ENCODE measurements around the gene BRPF3.

Gene BRPF3

DNA sequence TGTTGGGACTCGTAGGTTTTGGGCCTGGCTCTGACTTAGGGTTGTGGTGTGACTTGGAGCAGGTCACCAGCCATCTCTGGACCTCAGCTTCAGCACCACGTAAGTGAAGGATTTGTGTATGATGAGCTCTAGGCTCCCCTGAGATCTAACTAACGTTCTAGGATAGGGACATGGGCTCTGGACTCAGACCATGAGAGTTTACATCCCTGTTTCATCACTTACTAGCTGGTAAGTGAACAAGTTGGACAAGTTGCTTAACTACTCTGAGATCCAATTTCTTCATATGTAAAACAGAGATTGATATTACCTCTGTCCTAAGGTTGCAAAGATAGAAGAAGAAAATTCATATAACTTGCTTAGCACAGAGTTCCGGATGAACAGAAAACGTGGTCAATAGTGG is 53.0 kb downstream of the BRPF3 start:
- Histone ChIP-seq H3K36me3 (no peaks in the 10 kb centered on the region), H3K27ac (peak overlapping the region in 2 of 11 experiments; percentile 47 to 72; a peak in 2 of 22 replicates), H3K9ac (no peak overlapping the region), H4K20me1 (no peaks in the 10 kb centered on the region), H3K4me3 (no peak overlapping the region), H3K27me3 (no peaks in the 10 kb centered on the region), H3K4me2 (peak overlapping the region in 8 of 11 experiments; percentile 3 to 97 (median 68); a peak in 9 of 22 replicates), H3K9me3 (replicated peaks in 1 of 11) (no peaks in the 10 kb centered on the region), H3K4me1 (peaks cover 24 to 58% (median 47%) of the 10 kb centered on the region in 10 experiments)
- TF ChIP-seq Cebpa-rat (IDR thresholded peaks at IDR 0.05): no peak

DNA sequence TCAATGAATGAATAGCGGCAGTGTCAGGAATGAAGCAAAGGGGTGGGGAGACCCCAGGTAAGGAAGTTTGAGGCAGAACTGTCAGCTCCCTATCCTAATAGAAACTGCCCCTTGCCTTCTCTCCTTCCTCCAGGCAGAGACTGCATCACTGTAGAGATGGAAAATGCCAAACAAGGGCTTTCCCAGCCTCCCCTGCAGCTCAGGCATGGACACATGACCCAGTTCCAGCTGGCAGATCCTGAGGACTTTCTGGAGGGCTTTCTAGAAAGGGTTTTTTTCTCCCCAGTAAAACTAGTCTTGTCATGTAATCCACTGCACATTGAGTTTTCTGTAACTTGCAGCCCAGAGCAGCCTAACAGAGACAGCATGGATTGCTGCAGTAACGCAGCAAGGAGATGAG is 55.5 kb downstream of the BRPF3 start:
- TF ChIP-seq Cebpa-rat (IDR thresholded peaks at IDR 0.05): no peak
- no peaks in the 10 kb centered on the region for H3K27me3 ChIP-seq
- H3K4me1 ChIP-seq: peaks cover 8 to 33% (median 22%) of the 10 kb centered on the region in 10 experiments; a peak in 18 of 20 replicates
- peaks cover 0 to 4% (median 2%) of the 10 kb centered on the region in 11 experiments; a peak in 9 of 22 replicates for H3K9me3 ChIP-seq (replicated peaks in 1 of 11)
- no peak overlapping the region for H3K9ac ChIP-seq
- no peak overlapping the region for H3K4me2 ChIP-seq
- no peak overlapping the region for H3K4me3 ChIP-seq
- no peak overlapping the region for H3K27ac ChIP-seq
- no peaks in the 10 kb centered on the region for H4K20me1 ChIP-seq
- H3K36me3 ChIP-seq: no peaks in the 10 kb centered on the region

DNA sequence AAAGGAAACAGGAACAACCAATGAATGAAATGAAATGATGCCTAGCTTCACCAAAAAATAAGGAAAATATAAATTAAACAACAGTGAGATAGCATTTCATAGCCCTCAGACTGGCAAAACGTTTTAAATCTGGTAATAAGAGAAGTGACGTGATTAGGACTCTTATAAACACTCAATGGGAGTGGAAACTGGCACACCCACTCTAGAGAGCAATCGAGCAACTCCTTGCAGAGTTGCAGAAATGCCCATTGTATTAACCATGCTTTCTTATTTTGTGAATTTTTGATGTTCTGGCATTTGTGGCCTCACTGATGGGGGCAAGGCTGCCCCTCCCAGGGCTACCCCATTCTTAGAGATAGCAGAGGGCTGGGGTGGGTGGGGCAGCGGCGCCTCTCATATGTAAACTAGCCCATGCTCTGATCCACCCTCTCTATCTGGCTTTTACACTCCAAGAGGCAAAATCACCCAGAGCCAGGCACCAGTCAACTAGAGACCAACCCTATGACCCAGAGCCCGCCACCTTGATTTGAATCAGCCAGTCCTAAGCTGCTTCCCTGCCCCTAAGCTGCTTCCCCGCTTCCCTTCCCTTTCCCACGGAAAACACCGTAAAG is 67.0 kb downstream of the BRPF3 start:
- no peaks in the 10 kb centered on the region; a peak in 1 of 22 replicates for H3K36me3 ChIP-seq
- TF ChIP-seq Cebpa-rat (IDR thresholded peaks at IDR 0.05): no peak
- no peak overlapping the region for H3K27ac ChIP-seq
- H4K20me1 ChIP-seq: no peaks in the 10 kb centered on the region
- no peak overlapping the region for H3K4me3 ChIP-seq
- no peak overlapping the region for H3K4me2 ChIP-seq
- no peaks in the 10 kb centered on the region for H3K27me3 ChIP-seq
- H3K9me3 ChIP-seq (replicated peaks in 1 of 11): peaks cover 11 to 18% (median 14%) of the 10 kb centered on the region in 11 experiments
- no peaks in the 10 kb centered on the region for H3K4me1 ChIP-seq
- H3K9ac ChIP-seq: no peak overlapping the region

DNA sequence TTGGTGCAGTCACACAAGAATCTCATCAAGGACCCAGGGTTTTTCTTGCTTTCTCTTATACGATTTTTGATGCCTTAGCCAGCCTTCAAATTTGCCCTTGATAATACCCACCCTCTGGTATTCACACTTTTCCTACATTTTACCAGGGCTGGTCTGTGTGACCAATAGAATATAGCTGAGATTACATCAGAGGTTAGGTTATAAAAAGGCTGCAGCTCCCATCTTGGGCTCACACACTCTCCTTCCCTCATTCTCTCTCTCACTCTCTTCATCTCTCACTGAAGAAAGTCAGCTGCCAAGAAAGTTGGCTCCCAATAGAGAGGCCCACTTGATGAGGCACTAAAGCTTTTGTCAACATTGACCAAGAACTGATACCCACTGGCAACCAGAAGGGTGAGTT is 69.2 kb downstream of the BRPF3 start:
- H3K27ac ChIP-seq: no peak overlapping the region
- H4K20me1 ChIP-seq: no peaks in the 10 kb centered on the region
- H3K4me2 ChIP-seq: no peak overlapping the region
- H3K9me3 ChIP-seq (replicated peaks in 1 of 11): peaks cover 11 to 18% (median 14%) of the 10 kb centered on the region in 11 experiments
- TF ChIP-seq Cebpa-rat (IDR thresholded peaks at IDR 0.05): no peak
- no peak overlapping the region for H3K4me3 ChIP-seq
- no peaks in the 10 kb centered on the region; a peak in 1 of 22 replicates for H3K36me3 ChIP-seq
- peaks cover 0 to 9% (median 6%) of the 10 kb centered on the region in 10 experiments; a peak in 8 of 20 replicates for H3K4me1 ChIP-seq
- H3K9ac ChIP-seq: no peak overlapping the region
- no peaks in the 10 kb centered on the region for H3K27me3 ChIP-seq

DNA sequence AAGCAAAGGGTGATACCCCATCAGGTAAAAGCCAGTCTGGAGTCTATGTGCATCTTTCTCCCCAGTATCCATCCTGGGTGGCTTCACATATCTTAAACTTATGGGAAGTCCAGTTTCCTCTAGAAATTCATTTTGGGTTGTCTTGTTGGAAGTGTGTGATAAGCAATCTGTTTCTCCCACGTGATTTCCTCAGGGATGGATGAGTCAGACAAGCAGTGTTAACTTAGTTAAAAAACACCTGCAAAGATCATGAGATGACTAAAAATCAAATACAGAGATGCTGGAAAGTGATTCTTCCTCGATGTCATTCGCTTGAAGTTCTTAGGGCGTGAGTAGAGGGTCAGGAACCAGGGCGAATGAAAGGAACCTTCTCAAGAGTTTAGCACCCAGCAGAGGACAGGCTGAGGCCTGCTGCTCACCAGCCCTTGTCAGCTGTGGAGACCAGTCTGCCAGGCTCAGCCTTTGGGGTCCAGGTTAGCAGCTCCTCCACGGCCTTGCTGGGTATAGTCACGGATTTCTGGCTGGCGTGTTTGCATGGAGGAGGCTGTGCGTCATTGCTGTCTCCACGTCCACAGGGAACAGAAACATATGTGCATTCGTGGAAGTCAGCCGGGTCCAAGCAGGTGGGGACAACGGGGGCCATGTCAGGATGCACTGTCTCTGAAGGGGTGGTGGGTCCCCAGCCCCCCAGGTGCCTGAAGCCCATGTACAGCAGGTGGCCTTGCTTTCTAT is 70.5 kb downstream of the BRPF3 start:
- no peak for TF ChIP-seq Cebpa-rat (IDR thresholded peaks at IDR 0.05)
- Histone ChIP-seq H3K4me1 (peaks cover 0 to 10% (median 7%) of the 10 kb centered on the region in 10 experiments; a peak in 8 of 20 replicates), H3K27me3 (no peaks in the 10 kb centered on the region), H4K20me1 (no peaks in the 10 kb centered on the region), H3K36me3 (no peaks in the 10 kb centered on the region; a peak in 1 of 22 replicates), H3K27ac (no peak overlapping the region), H3K4me3 (no peak overlapping the region), H3K9ac (no peak overlapping the region), H3K4me2 (no peak overlapping the region), H3K9me3 (replicated peaks in 1 of 11) (peaks cover 11 to 18% (median 14%) of the 10 kb centered on the region in 11 experiments)

DNA sequence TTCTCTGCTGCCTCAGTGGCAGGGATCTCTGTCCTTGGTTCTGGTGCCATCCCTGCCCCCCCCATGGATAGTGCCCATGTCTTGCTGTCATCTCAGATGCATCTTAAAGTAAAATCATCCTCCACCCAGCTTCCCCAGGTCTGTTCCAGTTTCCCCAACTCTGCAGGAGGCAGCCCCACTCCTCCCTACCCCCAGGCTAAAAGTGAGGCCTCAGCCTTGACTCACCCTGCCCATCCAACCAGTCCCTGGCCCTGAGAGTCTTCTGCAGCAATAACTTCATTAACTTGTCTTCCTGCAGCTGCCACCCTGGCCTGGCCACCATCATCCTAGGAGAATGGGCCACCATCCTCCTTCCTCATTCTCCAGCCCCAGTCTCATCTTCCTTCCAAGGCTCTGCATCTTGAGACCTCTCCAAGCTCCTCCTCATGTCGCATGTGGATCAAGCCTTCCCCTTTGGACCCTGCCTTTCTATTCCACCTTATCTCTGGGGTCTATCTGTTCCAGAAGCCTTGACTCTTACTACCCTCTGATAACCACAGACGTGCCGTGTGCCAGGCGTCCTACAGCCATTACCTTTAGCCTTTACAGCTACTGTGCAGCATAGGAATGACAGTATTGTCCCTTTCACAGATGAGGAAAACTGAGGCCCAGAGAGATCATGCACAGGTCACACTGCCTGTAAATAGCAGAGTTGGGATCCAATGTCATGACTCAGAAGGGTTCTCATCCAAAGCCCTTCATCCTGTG is 71.4 kb downstream of the BRPF3 start:
- H3K27ac ChIP-seq: no peak overlapping the region
- peaks cover 11 to 18% (median 14%) of the 10 kb centered on the region in 11 experiments for H3K9me3 ChIP-seq (replicated peaks in 1 of 11)
- H3K4me3 ChIP-seq: no peak overlapping the region
- no peak overlapping the region for H3K9ac ChIP-seq
- H3K36me3 ChIP-seq: no peaks in the 10 kb centered on the region; a peak in 1 of 22 replicates
- no peak for TF ChIP-seq Cebpa-rat (IDR thresholded peaks at IDR 0.05)
- H3K4me1 ChIP-seq: peaks cover 0 to 10% (median 7%) of the 10 kb centered on the region in 10 experiments; a peak in 8 of 20 replicates
- H4K20me1 ChIP-seq: no peaks in the 10 kb centered on the region
- no peaks in the 10 kb centered on the region for H3K27me3 ChIP-seq
- H3K4me2 ChIP-seq: no peak overlapping the region

DNA sequence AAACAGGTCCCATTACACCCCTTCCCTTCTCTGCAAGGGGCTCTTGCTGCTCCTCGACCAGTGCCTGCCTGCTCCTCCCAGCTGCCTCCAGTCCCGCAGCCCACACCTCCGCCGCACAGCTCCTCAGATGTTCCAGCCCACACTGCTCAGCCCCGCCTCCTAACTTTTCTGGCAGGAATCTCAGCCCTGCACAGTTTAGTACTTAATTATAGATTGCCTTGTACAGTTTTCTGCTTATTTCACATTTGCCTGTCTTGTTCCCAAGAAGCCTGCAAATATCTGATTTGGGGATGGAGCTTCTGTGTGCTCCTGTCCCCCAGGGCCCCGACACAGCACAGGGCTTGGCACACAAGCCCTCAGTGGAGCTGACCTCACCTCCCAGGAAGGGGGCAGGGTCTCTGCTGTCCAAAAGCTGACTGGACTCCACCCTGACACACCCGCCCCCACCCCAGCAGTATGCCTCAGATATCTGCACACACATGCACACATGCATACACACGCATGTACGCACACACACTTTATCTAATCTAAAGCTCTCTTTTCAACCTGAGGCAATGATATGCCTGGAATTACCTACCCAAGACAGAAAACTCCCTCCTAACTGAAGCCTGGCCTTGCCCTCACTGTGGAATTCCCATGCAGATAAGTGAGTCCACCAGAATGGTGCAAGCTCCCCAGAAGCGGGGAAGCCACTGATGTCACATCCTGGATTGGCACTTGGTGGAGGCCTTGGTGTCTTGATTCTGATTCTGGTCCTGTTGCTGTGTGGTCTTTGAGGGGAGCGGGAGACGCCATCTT is 72.1 kb downstream of the BRPF3 start:
- Histone ChIP-seq H3K4me2 (no peak overlapping the region), H3K4me3 (no peak overlapping the region), H3K9me3 (replicated peaks in 1 of 11) (peaks cover 11 to 18% (median 14%) of the 10 kb centered on the region in 11 experiments), H4K20me1 (no peaks in the 10 kb centered on the region), H3K27me3 (no peaks in the 10 kb centered on the region), H3K36me3 (no peaks in the 10 kb centered on the region; a peak in 1 of 22 replicates), H3K9ac (no peak overlapping the region), H3K4me1 (peaks cover 0 to 10% (median 7%) of the 10 kb centered on the region in 10 experiments; a peak in 8 of 20 replicates), H3K27ac (no peak overlapping the region)
- no peak for TF ChIP-seq Cebpa-rat (IDR thresholded peaks at IDR 0.05)

DNA sequence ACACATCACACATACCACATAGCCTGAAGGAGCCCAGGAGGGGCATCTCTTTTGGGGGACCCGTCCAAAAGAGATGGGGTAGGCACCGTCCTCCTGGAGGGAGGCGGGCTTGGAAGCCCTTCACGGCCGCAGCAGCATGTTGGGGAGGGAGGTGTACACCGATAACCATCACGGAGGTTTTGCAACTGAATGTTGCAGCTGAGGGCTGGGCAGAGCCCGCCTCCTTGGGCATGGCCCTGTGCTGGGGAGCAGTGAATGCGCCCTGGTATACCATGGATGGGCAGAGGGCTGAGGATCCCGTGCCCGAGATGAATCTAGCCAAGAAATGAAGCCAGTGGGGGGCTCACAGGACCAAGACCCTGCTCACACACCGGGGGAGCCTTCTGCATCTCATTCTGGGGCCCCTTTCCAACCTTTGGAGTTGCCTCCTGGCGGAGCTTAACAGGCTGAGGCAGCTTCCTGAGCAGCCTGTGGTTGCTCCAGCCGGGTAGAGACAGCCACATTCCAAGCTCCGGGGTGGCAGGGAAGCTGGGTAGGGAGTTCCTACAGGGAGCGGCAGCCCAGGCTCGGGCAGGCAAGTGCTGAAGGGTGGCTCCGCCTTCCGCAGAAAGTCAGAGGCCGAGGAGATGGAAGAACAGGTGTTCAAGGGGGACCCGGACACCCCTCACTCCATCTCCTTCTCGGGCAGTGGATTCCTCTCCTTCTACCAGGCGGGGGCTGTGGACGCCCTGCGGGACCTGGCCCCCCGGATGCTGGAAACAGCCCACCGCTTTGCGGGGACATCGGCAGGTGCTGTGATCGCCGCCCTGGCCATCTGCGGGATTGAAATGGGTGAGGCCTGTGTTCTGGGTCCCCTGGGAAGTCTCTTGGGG is 73.5 kb downstream of the BRPF3 start, which contains the start of gene PNPLA1:
TSS of gene PNPLA1 (plus strand) at position 227 of the 872 bp plus-strand sequence. CDS start at position 627, 400 bp downstream.
- no peaks in the 10 kb centered on the region for H3K27me3 ChIP-seq
- no peaks in the 10 kb centered on the region for H4K20me1 ChIP-seq
- H3K9me3 ChIP-seq (replicated peaks in 1 of 11): peaks cover 11 to 17% (median 14%) of the 10 kb centered on the region in 11 experiments
- H3K4me1 ChIP-seq: peaks cover 0 to 10% (median 7%) of the 10 kb centered on the region in 10 experiments; a peak in 8 of 20 replicates
- no peak within 1 kb of the TSS for H3K9ac ChIP-seq
- no peak for TF ChIP-seq Cebpa-rat (IDR thresholded peaks at IDR 0.05)
- no peak within 1 kb of the TSS for H3K27ac ChIP-seq
- H3K4me3 ChIP-seq: no peak within 1 kb of the TSS
- H3K36me3 ChIP-seq: no peaks in the 10 kb centered on the region; a peak in 1 of 22 replicates
- peak within 1 kb of the TSS in 5 of 11 experiments; percentile 4 to 40 (median 23); a peak in 7 of 22 replicates for H3K4me2 ChIP-seq

Measured in BLaER1 treated with 17β-estradiol and CSF1 and Interleukin-3, amounts not matched to agents 10 nM and 100 nM (cell line).